GM12878 (cell line): ENCODE measurements around the gene SIRT7. TPM values are rescaled to one million over a fixed set of nuclear protein-coding genes. Genes with fewer than 3 reads are reported as not detected.
A peak's percentile ranks its signal among the peaks of the same experiment; 100 is the strongest.

Source experiments
- ATAC-seq: fragments of 200-7000 bp; cut with Tn5 transposase; 3 replicates; pipeline ENCODE4 v1.9.1; 2020; ENCODE audit warnings: mild to moderate bottlenecking, moderate library complexity
- BruUV-seq: library from RNA; stranded (reverse); fragments of 400-500 nt; replicated peaks from 2 replicates; lab custom pipeline; 2021; lab: Mats Ljungman, UMichigan
- CTCF ChIA-PET: fragments of 300-600 bp; sonication (Branson Sonifier 250); formaldehyde crosslinking; extraction: SDS; loops from one replicate; lab custom pipeline; 2021; ENCODE audit warnings: inconsistent platforms; lab: Yijun Ruan, JAX
- POLR2A ChIA-PET: fragments of 350-600 bp; formaldehyde crosslinking; extraction: SDS; loops from one replicate; lab custom pipeline; 2021; ENCODE audit warnings: inconsistent platforms; lab: Charles Lee
- RAD21 ChIA-PET: fragments of 300-600 bp; sonication (Branson Sonifier 250); formaldehyde crosslinking; loops from one replicate; lab custom pipeline; 2023; ENCODE audit warnings: antibody characterized with exemption; ENCODE audit not compliant: unreplicated experiment; lab: Charles Lee
- SMC1A ChIA-PET: fragments of 300-600 bp; sonication (Branson Sonifier 250); formaldehyde crosslinking; loops from one replicate; lab custom pipeline; 2023; ENCODE audit not compliant: unreplicated experiment, uncharacterized antibody; lab: Charles Lee
- DNase-seq: peaks from one replicate; pipeline ENCODE4 v3.0.0-alpha.2; 2011; ENCODE audit warnings: low read depth, low spot score
- FAIRE-seq: peaks from 3 replicates; lab custom pipeline; 2011; peaks lifted over from hg19 to GRCh38; lab: Jason Lieb, UNC
- H2AFZ ChIP-seq: 2 replicates; pipeline ENCODE4 v1.6.0; 2011; ENCODE audit warnings: low read depth, low read length, control low read depth; ENCODE audit not compliant: control insufficient read depth
- H3K27ac ChIP-seq: 2 replicates; pipeline ENCODE4 v1.5.1; 2011; ENCODE audit warnings: control low read depth; ENCODE audit not compliant: control insufficient read depth, insufficient read depth
- H3K27me3 ChIP-seq, 2 experiments: replicated peaks in 1 of 2; 2 replicates each; pipeline versions ENCODE4 v1.6.0 to v1.6.1; 2011; ENCODE audit warnings: low read length in 1 of 2; ENCODE audit not compliant: control insufficient read depth in 2 of 2, insufficient read depth in 2 of 2
- H3K36me3 ChIP-seq, 2 experiments: 2 replicates each; pipeline ENCODE4 v1.5.1; 2011; ENCODE audit warnings: low read length in 1 of 2; ENCODE audit not compliant: control insufficient read depth in 2 of 2, insufficient read depth in 2 of 2
- H3K4me1 ChIP-seq: 2 replicates; pipeline ENCODE4 v1.6.1; 2011; ENCODE audit warnings: mild to moderate bottlenecking, low read length, moderate library complexity, mixed read lengths; ENCODE audit not compliant: control insufficient read depth, insufficient read depth
- H3K4me2 ChIP-seq: 2 replicates; pipeline ENCODE4 v1.6.0; 2011; ENCODE audit warnings: control low read depth; ENCODE audit not compliant: control insufficient read depth, insufficient read depth
- H3K4me3 ChIP-seq: fragments of 200-600 bp; sonication (generic); 2 replicates; pipeline ENCODE4 v1.5.1; 2016
- H3K79me2 ChIP-seq: 2 replicates; pipeline ENCODE4 v1.6.0; 2011; ENCODE audit warnings: low read length; ENCODE audit not compliant: control insufficient read depth, insufficient read depth
- H3K9ac ChIP-seq: 2 replicates; pipeline ENCODE4 v1.8.0; 2011; ENCODE audit warnings: low read length, control low read depth, mixed read lengths; ENCODE audit not compliant: control insufficient read depth, insufficient read depth
- H3K9me3 ChIP-seq: replicated peaks from 3 replicates; pipeline ENCODE4 v1.5.1; 2011; ENCODE audit warnings: mild to moderate bottlenecking, low read length; ENCODE audit not compliant: control insufficient read depth, insufficient read depth
- H4K20me1 ChIP-seq: 2 replicates; pipeline ENCODE4 v1.6.0; 2011; ENCODE audit not compliant: control insufficient read depth, insufficient read depth
- CBX3 ChIP-seq: fragments of 200-600 bp; sonication (generic); IDR thresholded peaks from 2 replicates; pipeline ENCODE4 v1.6.1; 2016; ENCODE audit warnings: low read depth, borderline replicate concordance
- CBX5 ChIP-seq: sonication (generic); IDR thresholded peaks from 2 replicates; pipeline ENCODE4 v1.6.1; 2016; ENCODE audit warnings: low read depth, moderate library complexity, mild to moderate bottlenecking, inconsistent platforms
- EP300 ChIP-seq, 2 experiments: fragments of 150-350 bp in 1 of 2; IDR thresholded peaks; 2 replicates each; pipeline ENCODE4 v1.6.1; 2011 to 2012; ENCODE audit warnings: low read depth in 2 of 2, low read length in 2 of 2, borderline replicate concordance in 1 of 2, improper control_type of control experiment in 1 of 2, inconsistent platforms in 1 of 2; ENCODE audit not compliant: control insufficient read depth in 1 of 2
- ETV6 ChIP-seq, 2 experiments: fragments of 450-650 bp in 1 of 2; IDR thresholded peaks in 1 of 2; conservative IDR thresholded peaks in 1 of 2; 2 replicates each; pipeline ENCODE4 v1.6.1; 2014; ENCODE audit warnings: antibody characterized with exemption in 1 of 2, borderline replicate concordance in 1 of 2, low read depth in 1 of 2, mild to moderate bottlenecking in 1 of 2, moderate library complexity in 1 of 2
- GATAD2B ChIP-seq: fragments of 450-650 bp; conservative IDR thresholded peaks from 2 replicates; pipeline ENCODE4 v1.6.1; 2017; ENCODE audit warnings: low read depth, mild to moderate bottlenecking, moderate library complexity
- MEF2A ChIP-seq: IDR thresholded peaks from 2 replicates; pipeline ENCODE4 v1.6.1; 2011; ENCODE audit warnings: low read depth, mild to moderate bottlenecking, low read length, moderate library complexity; ENCODE audit not compliant: insufficient read depth
- RELA ChIP-seq: fragments of 450-650 bp; IDR thresholded peaks from 2 replicates; pipeline ENCODE4 v1.8.0; 2014; ENCODE audit warnings: borderline replicate concordance; ENCODE audit not compliant: partially characterized antibody
- WGBS: methylation state at CpG from one replicate; pipeline ENCODE4 v1.1.6; 2016; ENCODE audit warnings: low lambda C conversion rate; ENCODE audit not compliant: insufficient replicate concordance, insufficient coverage; ENCODE audit errors: missing lambda C conversion rate; 5-methylcytosine and 5-hydroxymethylcytosine counted together
- in situ Hi-C: fragments of 300-500 bp; cut with MboI; formaldehyde crosslinking; loops from 9 replicates; pipeline ENCODE4 v1.14.3; 2018; ENCODE audit warnings: mixed read lengths
- intact Hi-C: fragments of 100-400 bp; cut with micrococcal nuclease; formaldehyde crosslinking; loops from one replicate; pipeline ENCODE4 v1.14.2; 2022; ENCODE audit not compliant: unreplicated experiment
- polyA plus RNA-seq, 11 experiments: library from polyadenylated mRNA; depleted of rRNA in 4 of 11; unstranded in 6 of 11; stranded (reverse) in 5 of 11; fragments of >200 nt; fragmentation: Nextera tagmentation in 4 of 11; fragmentation: Illumina TruSeq in 1 of 11; extraction: Ambion mirVana in 4 of 11; extraction: Trizol in 1 of 11; gene quantifications; 1 replicate in 1 of 11; 2 replicates in 10 of 11; pipeline versions ENCODE4 v1.2.1 to v1.2.3, GENCODE V29; 2011 to 2016; ENCODE audit warnings: inconsistent platforms in 2 of 11, missing spikeins in 2 of 11, low read depth in 1 of 11
- total RNA-seq, 4 experiments: library from RNA; depleted of rRNA in 3 of 4; stranded (reverse); fragments of >200 nt in 3 of 4; fragmentation: Illumina TruSeq in 1 of 4; extraction: Trizol in 1 of 4; gene quantifications; 2 replicates each; pipeline versions ENCODE4 v1.2.1 to v1.2.3, GENCODE V29; 2013 to 2021
- TF ChIP-seq, protein P1 (sequence below): fragments of 450-650 bp; IDR thresholded peaks from 2 replicates; pipeline ENCODE4 v1.6.1; 2017; ENCODE audit warnings: mild to moderate bottlenecking, moderate library complexity

The SIRT7 gene
- total and polyA plus RNA-seq, 10 of the 15 experiments (the other 5 are each of a cell fraction or from before 2014, with no cell fraction given), result 1.2 to 56.2 (median 22.7) TPM

- CTCF ChIA-PET, result interaction anchor here (0.7 to 2.1 kb wide), 8 partner anchors 8 to 98 kb away, joined by 3 to 9 read pairs (median 4); partner anchors contain the start of genes CENPX and LRRC45
- Histone ChIP-seq H3K9me3 (no peaks in the 10 kb centered on the region), H3K4me2 (peak overlapping the region; percentile 83), H3K4me1 (peaks cover 14% of the 10 kb centered on the region), H3K27me3 (no peaks in the 10 kb centered on the region), H3K36me3 (peaks cover 0 to 8% of the 10 kb centered on the region in 2 experiments; a peak in 2 of 4 replicates), H3K79me2 (peaks cover 39% of the 10 kb centered on the region), H3K9ac (no peak overlapping the region; the same call in 1 of the 2 replicates), H2AFZ (no peak overlapping the region), H4K20me1 (no peaks in the 10 kb centered on the region; the same call in 1 of the 2 replicates), H3K4me3 (peak overlapping the region; percentile 63), H3K27ac (no peak overlapping the region)
- ATAC-seq (no peak), DNase-seq (no peak), FAIRE-seq (no peak)
- in situ Hi-C loops, result no loop called here
- POLR2A ChIA-PET, result interaction anchor here (0.6 to 2.0 kb wide), 7 partner anchors 8 to 134 kb away, joined by 3 to 13 read pairs (median 3); no protein-coding TSS in a partner anchor
- RAD21 ChIA-PET, result interaction anchor here (1.5 kb wide), 1 partner anchor 33 kb away, joined by 4 read pairs; the partner anchor contains the start of genes ALYREF and ANAPC11
- no TSS peak for BruUV-seq
- WGBS, result 83% methylated on average over 20 of the region's 21 CpGs
- no peak for TF ChIP-seq EP300 (IDR thresholded peaks at IDR 0.05; ENCODE audit: borderline replicate concordance in 1 of 2, control insufficient read depth in 1 of 2, low read depth in 2 of 2, low read length in 2 of 2)
- TF ChIP-seq ETV6 (conservative IDR thresholded peaks at IDR 0.05 in 1 of 2, IDR thresholded peaks at IDR 0.05 in 1 of 2; ENCODE audit: borderline replicate concordance in 1 of 2, low read depth in 1 of 2), result no peak
- no peak for TF ChIP-seq CBX5
- no peak for TF ChIP-seq MEF2A
- no peak for TF ChIP-seq CBX3
- TF ChIP-seq GATAD2B, result no peak
- TF ChIP-seq, protein P1, sequence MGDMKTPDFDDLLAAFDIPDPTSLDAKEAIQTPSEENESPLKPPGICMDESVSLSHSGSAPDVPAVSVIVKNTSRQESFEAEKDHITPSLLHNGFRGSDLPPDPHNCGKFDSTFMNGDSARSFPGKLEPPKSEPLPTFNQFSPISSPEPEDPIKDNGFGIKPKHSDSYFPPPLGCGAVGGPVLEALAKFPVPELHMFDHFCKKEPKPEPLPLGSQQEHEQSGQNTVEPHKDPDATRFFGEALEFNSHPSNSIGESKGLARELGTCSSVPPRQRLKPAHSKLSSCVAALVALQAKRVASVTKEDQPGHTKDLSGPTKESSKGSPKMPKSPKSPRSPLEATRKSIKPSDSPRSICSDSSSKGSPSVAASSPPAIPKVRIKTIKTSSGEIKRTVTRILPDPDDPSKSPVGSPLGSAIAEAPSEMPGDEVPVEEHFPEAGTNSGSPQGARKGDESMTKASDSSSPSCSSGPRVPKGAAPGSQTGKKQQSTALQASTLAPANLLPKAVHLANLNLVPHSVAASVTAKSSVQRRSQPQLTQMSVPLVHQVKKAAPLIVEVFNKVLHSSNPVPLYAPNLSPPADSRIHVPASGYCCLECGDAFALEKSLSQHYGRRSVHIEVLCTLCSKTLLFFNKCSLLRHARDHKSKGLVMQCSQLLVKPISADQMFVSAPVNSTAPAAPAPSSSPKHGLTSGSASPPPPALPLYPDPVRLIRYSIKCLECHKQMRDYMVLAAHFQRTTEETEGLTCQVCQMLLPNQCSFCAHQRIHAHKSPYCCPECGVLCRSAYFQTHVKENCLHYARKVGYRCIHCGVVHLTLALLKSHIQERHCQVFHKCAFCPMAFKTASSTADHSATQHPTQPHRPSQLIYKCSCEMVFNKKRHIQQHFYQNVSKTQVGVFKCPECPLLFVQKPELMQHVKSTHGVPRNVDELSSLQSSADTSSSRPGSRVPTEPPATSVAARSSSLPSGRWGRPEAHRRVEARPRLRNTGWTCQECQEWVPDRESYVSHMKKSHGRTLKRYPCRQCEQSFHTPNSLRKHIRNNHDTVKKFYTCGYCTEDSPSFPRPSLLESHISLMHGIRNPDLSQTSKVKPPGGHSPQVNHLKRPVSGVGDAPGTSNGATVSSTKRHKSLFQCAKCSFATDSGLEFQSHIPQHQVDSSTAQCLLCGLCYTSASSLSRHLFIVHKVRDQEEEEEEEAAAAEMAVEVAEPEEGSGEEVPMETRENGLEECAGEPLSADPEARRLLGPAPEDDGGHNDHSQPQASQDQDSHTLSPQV, result no peak
- TF ChIP-seq RELA, result no peak
- SMC1A ChIA-PET, result interaction anchor here (0.6 kb wide), 1 partner anchor 1135 kb away, joined by 3 read pairs; no protein-coding TSS in a partner anchor
- intact Hi-C loops, result loop anchor here (5.0 kb wide), 2 partner anchors 42 to 53 kb away; partner anchors contain the start of gene ARHGDIA
Measured at GRCh38 chr17:81924557-81925532, 6.9 kb upstream of the SIRT7 start.
